ENCODE results near the gene ZNF664.

GRCh38 chr12:123942911-123943648 lies 29.9 kb upstream of the ZNF664 start:
- no peak for TF ChIP-seq POLR2AphosphoS5 (IDR thresholded peaks at IDR 0.05; ENCODE audit: low read depth, low read length)
- no peak for TF ChIP-seq TAF1 (IDR thresholded peaks at IDR 0.05; ENCODE audit: borderline replicate concordance, low read depth, low read length)

All from GM12892 (cell line).